Vagina (tissue), 2 donors: ENCODE measurements around the gene CPT1A. TPM values are rescaled to one million over a fixed set of nuclear protein-coding genes. Genes with fewer than 3 reads are reported as not detected.
A peak's percentile ranks its signal among the peaks of the same experiment; 100 is the strongest.

ENCODE experiments used
- DNase-seq, 2 donors: peaks; one replicate each; pipeline ENCODE4 v3.0.0-alpha.2; 2017; ENCODE audit errors: extremely low spot score in 2 of 2
- H3K27ac ChIP-seq: fragments of 200-600 bp; sonication (generic); one replicate; pipeline ENCODE4 v1.5.1; 2019
- H3K27me3 ChIP-seq: fragments of 200-600 bp; sonication (generic); one replicate; pipeline ENCODE4 v1.5.1; 2019
- H3K36me3 ChIP-seq, 2 donors: fragments of 200-600 bp; sonication (generic); one replicate each; pipeline ENCODE4 v1.5.1; 2017 to 2019
- H3K4me1 ChIP-seq: fragments of 200-600 bp; sonication (generic); one replicate; pipeline ENCODE4 v1.5.1; 2019
- H3K4me3 ChIP-seq, 2 donors: fragments of 200-600 bp; sonication (generic); 1 replicate in 1 of 2; 2 replicates in 1 of 2; pipeline ENCODE4 v1.5.1; 2016 to 2019
- H3K9me3 ChIP-seq: fragments of 200-600 bp; sonication (generic); one replicate; pipeline ENCODE4 v1.5.1; 2019
- CTCF ChIP-seq, 3 experiments: fragments of 450-650 bp in 2 of 3; fragments of 200-600 bp in 1 of 3; sonication (generic) in 1 of 3; IDR thresholded peaks; one replicate each; pipeline ENCODE4 v1.5.1; 2017 to 2019; ENCODE audit warnings: antibody characterized with exemption in 3 of 3, mild to moderate bottlenecking in 2 of 3, moderate library complexity in 2 of 3
- POLR2A ChIP-seq, 2 donors: fragments of 450-650 bp; IDR thresholded peaks; one replicate each; pipeline ENCODE4 v1.6.1; 2017; ENCODE audit warnings: antibody characterized with exemption in 2 of 2, mild to moderate bottlenecking in 2 of 2, moderate library complexity in 2 of 2
- POLR2AphosphoS5 ChIP-seq, 2 donors: sonication (generic); formaldehyde crosslinking; IDR thresholded peaks; one replicate each; pipeline ENCODE4 v1.9.0; 2017; ENCODE audit warnings: antibody characterized with exemption in 2 of 2, mild to moderate bottlenecking in 2 of 2, low read depth in 1 of 2; ENCODE audit not compliant: insufficient read depth in 1 of 2
- intact Hi-C: fragments of 100-400 bp; cut with DNase I; formaldehyde crosslinking; loops from one replicate; pipeline ENCODE4 v1.15.1; 2023
- total RNA-seq: library from RNA; depleted of rRNA; stranded (reverse); fragments of >200 nt; gene quantifications from one replicate; pipeline ENCODE4 v1.2.3, GENCODE V29; 2016

Gene CPT1A
- total RNA-seq, 1 donor from 2014 or later = 80.8 TPM

- intact Hi-C loops = no loop called here
- Histone ChIP-seq H3K4me3 (no peak overlapping the region), H3K27ac (no peak overlapping the region), H3K27me3 (no peaks in the 10 kb centered on the region), H3K36me3 (no peaks in the 10 kb centered on the region), H3K9me3 (no peaks in the 10 kb centered on the region), H3K4me1 (no peaks in the 10 kb centered on the region)
- TF ChIP-seq POLR2A (IDR thresholded peaks at IDR 0.05) (no peak), CTCF (IDR thresholded peaks at IDR 0.05) (no peak), POLR2AphosphoS5 (IDR thresholded peaks at IDR 0.05; ENCODE audit: insufficient read depth in 1 of 2, low read depth in 1 of 2) (no peak)
- DNase-seq = no peak
These were observed 39.6 kb upstream of the CPT1A start for GRCh38 chr11:68881320-68881719.

GRCh38 chr11:68880851-68881250, 39.1 kb upstream of the CPT1A start:
- Histone ChIP-seq H3K27ac (no peak overlapping the region), H3K4me1 (no peaks in the 10 kb centered on the region), H3K4me3 (no peak overlapping the region), H3K27me3 (no peaks in the 10 kb centered on the region), H3K36me3 (no peaks in the 10 kb centered on the region), H3K9me3 (no peaks in the 10 kb centered on the region)
- TF ChIP-seq CTCF (IDR thresholded peaks at IDR 0.05) = no peak
- TF ChIP-seq POLR2AphosphoS5 (IDR thresholded peaks at IDR 0.05; ENCODE audit: insufficient read depth in 1 of 2, low read depth in 1 of 2) = no peak
- no peak for TF ChIP-seq POLR2A (IDR thresholded peaks at IDR 0.05)
- intact Hi-C loops = no loop called here
- no peak for DNase-seq

- intact Hi-C loops = loop anchor here (1.0 kb wide), 1 partner anchor 35 kb away; no protein-coding TSS in a partner anchor
- H3K4me3 ChIP-seq = no peak overlapping the region
- H3K27ac ChIP-seq = no peak overlapping the region
- H3K9me3 ChIP-seq = no peaks in the 10 kb centered on the region
- TF ChIP-seq POLR2AphosphoS5 (IDR thresholded peaks at IDR 0.05; ENCODE audit: insufficient read depth in 1 of 2, low read depth in 1 of 2) = no peak
- no peak for TF ChIP-seq CTCF (IDR thresholded peaks at IDR 0.05)
- TF ChIP-seq POLR2A (IDR thresholded peaks at IDR 0.05) = no peak
- no peak for DNase-seq
- H3K4me1 ChIP-seq = peaks cover 3% of the 10 kb centered on the region
- H3K27me3 ChIP-seq = no peaks in the 10 kb centered on the region
- no peaks in the 10 kb centered on the region for H3K36me3 ChIP-seq
These were observed 36.3 kb upstream of the CPT1A start for GRCh38 chr11:68878022-68878421.

GRCh38 chr11:68872216-68873003, 30.7 kb upstream of the CPT1A start:
- no peaks in the 10 kb centered on the region for H3K36me3 ChIP-seq
- intact Hi-C loops = no loop called here
- H3K4me3 ChIP-seq = no peak overlapping the region
- peaks cover 30% of the 10 kb centered on the region for H3K4me1 ChIP-seq
- H3K27ac ChIP-seq = no peak overlapping the region
- no peaks in the 10 kb centered on the region for H3K9me3 ChIP-seq
- H3K27me3 ChIP-seq = no peaks in the 10 kb centered on the region
- no peak for TF ChIP-seq POLR2AphosphoS5 (IDR thresholded peaks at IDR 0.05; ENCODE audit: insufficient read depth in 1 of 2, low read depth in 1 of 2)
- TF ChIP-seq CTCF (IDR thresholded peaks at IDR 0.05) = no peak
- TF ChIP-seq POLR2A (IDR thresholded peaks at IDR 0.05) = no peak
- DNase-seq = no peak

GRCh38 chr11:68870470-68870869, 28.8 kb upstream of the CPT1A start:
- intact Hi-C loops = no loop called here
- TF ChIP-seq POLR2AphosphoS5 (IDR thresholded peaks at IDR 0.05; ENCODE audit: insufficient read depth in 1 of 2, low read depth in 1 of 2) = no peak
- TF ChIP-seq CTCF (IDR thresholded peaks at IDR 0.05) = no peak
- TF ChIP-seq POLR2A (IDR thresholded peaks at IDR 0.05) = no peak
- Histone ChIP-seq H3K4me3 (peak overlapping the region; percentile 43 to 52), H3K27me3 (no peaks in the 10 kb centered on the region), H3K9me3 (no peaks in the 10 kb centered on the region), H3K36me3 (no peaks in the 10 kb centered on the region), H3K4me1 (peaks cover 30% of the 10 kb centered on the region), H3K27ac (peak overlapping the region; percentile 53)
- DNase-seq = no peak
